ENCODE data around the gene SWSAP1. TPM values are rescaled to one million over a fixed set of nuclear protein-coding genes. Genes with fewer than 3 reads are reported as not detected.
A peak's percentile ranks its signal among the peaks of the same experiment; 100 is the strongest.

SWSAP1 gene
- total and polyA plus RNA-seq, 3 experiments from 2014 or later: 2.1 to 7.0 (median 2.2) TPM

GRCh38 chr19:11421371-11422098, 47.1 kb downstream of the SWSAP1 start:
- ChIA-PET POLR2A (interaction anchor here (0.7 kb wide), 1 partner anchor 39 kb away, joined by 3 read pairs; no protein-coding TSS in a partner anchor), CTCF (interaction anchor here (0.7 to 2.0 kb wide), 4 partner anchors 14 to 47 kb away, joined by 3 to 10 read pairs (median 4); partner anchors contain the start of genes ODAD3, PRKCSH and SWSAP1)
- peaks cover 36% of the 10 kb centered on the region for H3K27me3 ChIP-seq (ENCODE audit: insufficient read depth, low read length, poor library complexity, severe bottlenecking)
- H3K4me1 Mint-ChIP-seq: peaks cover 32 to 51% (median 37%) of the 10 kb centered on the region in 3 donors
- H3K9me3 Mint-ChIP-seq: no peaks in the 10 kb centered on the region
- H3K27ac ChIP-seq (ENCODE audit: low read depth, low read length): no peak overlapping the region
- no peaks in the 10 kb centered on the region for H3K36me3 Mint-ChIP-seq
- no peaks in the 10 kb centered on the region for H3K9me3 ChIP-seq (ENCODE audit: low read length)
- H3K4me1 ChIP-seq (ENCODE audit: insufficient read depth, low read length): peaks cover 37% of the 10 kb centered on the region
- H3K27me3 Mint-ChIP-seq: peaks cover 46 to 60% of the 10 kb centered on the region in 2 donors
- DNase-seq: peak in 4 of 5 donors; percentile 26 to 62 (median 36)
- peak overlapping the region in 5 of 8 donors; percentile 12 to 68 (median 47) for H3K27ac Mint-ChIP-seq
- H3K4me3 Mint-ChIP-seq: peak overlapping the region; percentile 60 to 88 (median 79)
- H3K4me3 ChIP-seq (ENCODE audit: low read length): peak overlapping the region; percentile 43
- H3K36me3 ChIP-seq (ENCODE audit: insufficient read depth, low read length): no peaks in the 10 kb centered on the region

DNA sequence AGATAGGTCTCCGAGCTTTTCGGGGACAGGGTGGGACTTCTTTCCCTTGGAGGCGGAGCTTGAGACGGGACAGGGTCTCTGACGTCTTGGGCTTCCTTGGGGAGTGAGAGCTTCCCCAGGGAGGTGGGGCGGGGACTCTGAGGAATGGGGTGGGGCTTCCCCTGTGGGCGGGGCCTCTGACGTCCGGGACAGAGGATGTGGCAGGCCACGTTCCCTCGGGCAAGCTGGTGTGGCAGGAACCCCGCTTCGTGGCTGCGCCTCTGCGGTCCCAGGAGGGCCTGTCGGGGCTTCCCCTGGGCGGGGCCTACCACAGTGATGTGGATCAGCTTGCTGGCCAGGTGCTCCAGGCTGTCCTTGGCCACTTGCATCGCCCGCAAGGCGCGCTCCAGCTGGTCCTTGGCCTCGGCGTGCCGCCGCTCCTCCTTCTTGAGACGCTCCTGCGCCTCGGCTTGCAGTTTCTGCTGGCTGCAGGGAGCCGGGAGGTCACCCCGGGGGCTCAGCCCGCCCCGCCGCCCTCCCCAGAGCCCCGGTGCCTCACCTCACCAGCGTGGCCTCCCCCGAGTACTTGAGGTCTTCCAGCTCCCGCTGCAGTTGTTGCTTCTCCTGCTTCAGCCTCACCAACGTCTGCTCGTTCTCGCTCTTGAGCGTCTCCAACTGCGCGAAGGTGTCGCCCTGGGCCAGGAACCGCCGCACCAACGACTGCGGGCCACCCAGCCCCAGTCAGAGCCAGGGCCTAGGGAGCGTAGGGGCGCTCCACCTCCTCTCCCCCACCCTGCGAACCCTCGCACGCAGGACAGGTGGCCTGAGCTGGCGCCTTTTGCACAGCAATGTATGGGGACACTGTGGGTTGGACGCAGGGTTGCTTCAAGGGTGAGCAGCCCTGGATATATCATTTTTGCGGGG, 47.9 kb downstream of the SWSAP1 start:
- Mint-ChIP-seq H3K4me3 (peak overlapping the region; percentile 70 to 86 (median 80)), H3K36me3 (no peaks in the 10 kb centered on the region), H3K27ac (peak overlapping the region in 5 of 8 donors; percentile 43 to 78 (median 50)), H3K27me3 (peaks cover 43 to 58% of the 10 kb centered on the region in 2 donors), H3K9me3 (no peaks in the 10 kb centered on the region), H3K4me1 (peaks cover 32 to 51% (median 37%) of the 10 kb centered on the region in 3 donors)
- Histone ChIP-seq H3K27ac (ENCODE audit: low read depth, low read length) (no peak overlapping the region), H3K36me3 (ENCODE audit: insufficient read depth, low read length) (no peaks in the 10 kb centered on the region), H3K4me3 (ENCODE audit: low read length) (peak overlapping the region; percentile 43), H3K9me3 (ENCODE audit: low read length) (no peaks in the 10 kb centered on the region), H3K4me1 (ENCODE audit: insufficient read depth, low read length) (peaks cover 37% of the 10 kb centered on the region), H3K27me3 (ENCODE audit: insufficient read depth, low read length, poor library complexity, severe bottlenecking) (peaks cover 36% of the 10 kb centered on the region)
- peak; percentile 52 to 77 (median 69) for DNase-seq
- ChIA-PET POLR2A (interaction anchor here (1.0 kb wide), 1 partner anchor 41 kb away, joined by 4 read pairs; no protein-coding TSS in a partner anchor), CTCF (interaction anchor here (1.6 to 2.0 kb wide), 3 partner anchors 39 to 60 kb away, joined by 5 to 10 read pairs (median 5); no protein-coding TSS in a partner anchor)

GRCh38 chr19:11423164-11423790, 48.8 kb downstream of the SWSAP1 start:
- ChIA-PET POLR2A (interaction anchor here (1.0 kb wide), 1 partner anchor 42 kb away, joined by 4 read pairs; no protein-coding TSS in a partner anchor), CTCF (interaction anchor here (1.2 to 1.9 kb wide), 2 partner anchors 12 to 59 kb away, joined by 4 to 5 read pairs; partner anchors contain the start of gene PRKCSH)
- Mint-ChIP-seq H3K27ac (peak overlapping the region in 2 of 8 donors; percentile 11 to 16), H3K36me3 (no peaks in the 10 kb centered on the region), H3K27me3 (peaks cover 41 to 51% of the 10 kb centered on the region in 2 donors), H3K4me3 (peak overlapping the region; percentile 39 to 86 (median 80)), H3K9me3 (no peaks in the 10 kb centered on the region), H3K4me1 (peaks cover 32 to 47% (median 37%) of the 10 kb centered on the region in 3 donors)
- H3K27me3 ChIP-seq (ENCODE audit: insufficient read depth, low read length, poor library complexity, severe bottlenecking): peaks cover 36% of the 10 kb centered on the region
- H3K36me3 ChIP-seq (ENCODE audit: insufficient read depth, low read length): no peaks in the 10 kb centered on the region
- H3K9me3 ChIP-seq (ENCODE audit: low read length): no peaks in the 10 kb centered on the region
- H3K4me1 ChIP-seq (ENCODE audit: insufficient read depth, low read length): peaks cover 37% of the 10 kb centered on the region
- H3K27ac ChIP-seq (ENCODE audit: low read depth, low read length): no peak overlapping the region
- peak overlapping the region; percentile 43 for H3K4me3 ChIP-seq (ENCODE audit: low read length)
- no peak for DNase-seq

- POLR2A ChIA-PET: no interaction called here
- CTCF ChIA-PET: interaction anchor here (1.2 to 1.9 kb wide), 2 partner anchors 12 to 59 kb away, joined by 4 to 5 read pairs; partner anchors contain the start of gene PRKCSH
- DNase-seq: no peak
- H3K27ac Mint-ChIP-seq: peak overlapping the region in 1 of 8 donors; percentile 16
- H3K36me3 Mint-ChIP-seq: no peaks in the 10 kb centered on the region
- H3K4me3 Mint-ChIP-seq: peak overlapping the region in 3 of 7 donors; percentile 6 to 81 (median 48)
- peaks cover 39 to 46% of the 10 kb centered on the region in 2 donors for H3K27me3 Mint-ChIP-seq
- Histone ChIP-seq H3K36me3 (ENCODE audit: insufficient read depth, low read length) (no peaks in the 10 kb centered on the region), H3K27ac (ENCODE audit: low read depth, low read length) (no peak overlapping the region), H3K9me3 (ENCODE audit: low read length) (no peaks in the 10 kb centered on the region), H3K27me3 (ENCODE audit: insufficient read depth, low read length, poor library complexity, severe bottlenecking) (peaks cover 36% of the 10 kb centered on the region), H3K4me1 (ENCODE audit: insufficient read depth, low read length) (peaks cover 37% of the 10 kb centered on the region), H3K4me3 (ENCODE audit: low read length) (no peak overlapping the region)
- no peaks in the 10 kb centered on the region for H3K9me3 Mint-ChIP-seq
- H3K4me1 Mint-ChIP-seq: peaks cover 30 to 42% (median 36%) of the 10 kb centered on the region in 3 donors
Observed at GRCh38 chr19:11423791-11424181, 49.3 kb downstream of the SWSAP1 start.

Other genes starting within 250 kb of the SWSAP1 start
- gene SPC24, start 218.9 kb upstream of the SWSAP1 start, total RNA-seq: 10 to 100 TPM; 35.3 to 37.2 TPM
- not detected for gene SPC24, start 218.9 kb upstream of the SWSAP1 start, polyA plus RNA-seq
- gene KANK2, start 177.1 kb upstream of the SWSAP1 start, total RNA-seq: 1 to 10 TPM; 2.0 to 2.3 TPM
- 0.16 TPM for gene KANK2, start 177.1 kb upstream of the SWSAP1 start, polyA plus RNA-seq
- gene ANGPTL8, start 135.0 kb upstream of the SWSAP1 start, total RNA-seq: not detected
- gene ANGPTL8, start 135.0 kb upstream of the SWSAP1 start, polyA plus RNA-seq: not detected
- 1 to 10 TPM; 2.3 to 3.5 TPM for gene DOCK6, start 112.1 kb upstream of the SWSAP1 start, total RNA-seq
- gene DOCK6, start 112.1 kb upstream of the SWSAP1 start, polyA plus RNA-seq: 0.71 TPM
- not detected for gene TSPAN16, start 78.5 kb upstream of the SWSAP1 start, total RNA-seq
- gene TSPAN16, start 78.5 kb upstream of the SWSAP1 start, polyA plus RNA-seq: not detected
- gene RAB3D, start 35.0 kb upstream of the SWSAP1 start, total RNA-seq: 1 to 10 TPM; 3.2 to 4.5 TPM
- 3.7 TPM for gene RAB3D, start 35.0 kb upstream of the SWSAP1 start, polyA plus RNA-seq
- gene TMEM205, start 28.4 kb upstream of the SWSAP1 start, total RNA-seq: 10 to 100 TPM; 24.8 to 30.5 TPM
- 75.9 TPM for gene TMEM205, start 28.4 kb upstream of the SWSAP1 start, polyA plus RNA-seq
- gene CCDC159, start 28.1 kb upstream of the SWSAP1 start, total RNA-seq: 10 to 100 TPM; 14.2 to 14.6 TPM
- 30.1 TPM for gene CCDC159, start 28.1 kb upstream of the SWSAP1 start, polyA plus RNA-seq
- gene PLPPR2, start 19.2 kb upstream of the SWSAP1 start, total RNA-seq: 1 to 10 TPM; 2.1 to 2.2 TPM
- 1.2 TPM for gene PLPPR2, start 19.2 kb upstream of the SWSAP1 start, polyA plus RNA-seq
- 1 to 10 TPM; 3.4 to 3.6 TPM for gene EPOR, start 9.6 kb downstream of the SWSAP1 start, total RNA-seq
- 8.0 TPM for gene EPOR, start 9.6 kb downstream of the SWSAP1 start, polyA plus RNA-seq
- not detected for gene RGL3, start 44.6 kb downstream of the SWSAP1 start, total RNA-seq
- not detected for gene RGL3, start 44.6 kb downstream of the SWSAP1 start, polyA plus RNA-seq
- under 1 TPM; 0.11 to 0.24 TPM for gene ODAD3, start 60.5 kb downstream of the SWSAP1 start, total RNA-seq
- not detected for gene ODAD3, start 60.5 kb downstream of the SWSAP1 start, polyA plus RNA-seq
- gene PRKCSH, start 61.0 kb downstream of the SWSAP1 start, total RNA-seq: 100 to 1,000 TPM; 262 to 272 TPM
- gene PRKCSH, start 61.0 kb downstream of the SWSAP1 start, polyA plus RNA-seq: 60.7 TPM
- gene ELAVL3, start 106.4 kb downstream of the SWSAP1 start, total RNA-seq: not detected
- gene ELAVL3, start 106.4 kb downstream of the SWSAP1 start, polyA plus RNA-seq: not detected
- gene ZNF653, start 131.2 kb downstream of the SWSAP1 start, total RNA-seq: 10 to 100 TPM; 12.6 to 13.3 TPM
- 5.1 TPM for gene ZNF653, start 131.2 kb downstream of the SWSAP1 start, polyA plus RNA-seq
- 10 to 100 TPM; 59.6 to 61.0 TPM for gene ECSIT, start 154.5 kb downstream of the SWSAP1 start, total RNA-seq
- 31.4 TPM for gene ECSIT, start 154.5 kb downstream of the SWSAP1 start, polyA plus RNA-seq
- not detected for gene CNN1, start 164.2 kb downstream of the SWSAP1 start, total RNA-seq
- not detected for gene CNN1, start 164.2 kb downstream of the SWSAP1 start, polyA plus RNA-seq
- gene ELOF1, start 184.6 kb downstream of the SWSAP1 start, total RNA-seq: 10 to 100 TPM; 61.7 to 62.7 TPM
- 91.7 TPM for gene ELOF1, start 184.6 kb downstream of the SWSAP1 start, polyA plus RNA-seq
- gene ACP5, start 203.0 kb downstream of the SWSAP1 start, total RNA-seq: 1 to 10 TPM; 5.7 TPM
- 11.8 TPM for gene ACP5, start 203.0 kb downstream of the SWSAP1 start, polyA plus RNA-seq
- 1 to 10 TPM; 5.7 to 6.2 TPM for gene ZNF627, start 222.8 kb downstream of the SWSAP1 start, total RNA-seq
- 6.2 TPM for gene ZNF627, start 222.8 kb downstream of the SWSAP1 start, polyA plus RNA-seq

All from CD8-positive, alpha-beta memory T cell (primary cell).